NCI-H1436 (cell line): Measurements from ENCODE around the gene STYXL1.
"Not testable (repeated sequence)": the region's sequence is repeated elsewhere in the genome, so short reads cannot be mapped to it uniquely, and the experiment has no call there.

ENCODE experiments used
- DNase-seq: peaks from one replicate; lab custom pipeline; 2025; lab: John Stamatoyannopoulos, UW

Gene STYXL1

GRCh38 chr7:76047811-76048667, at the start of gene STYXL1, which contains the start of gene MDH2:
TSS of gene STYXL1 (minus strand) at chr7:76048000. CDS start at chr7:76030523, 17,477 bp downstream.
TSS of gene MDH2 (plus strand) at chr7:76048106. CDS start at chr7:76048161, 55 bp downstream.
- peak; percentile 88 for DNase-seq

GRCh38 chr7:76095908-76096307, 48.1 kb upstream of the STYXL1 start:
- no peak for DNase-seq

GRCh38 chr7:76094326-76094725, 46.5 kb upstream of the STYXL1 start:
- not testable (repeated sequence) for DNase-seq

GRCh38 chr7:76093531-76093930, 45.7 kb upstream of the STYXL1 start:
- not testable (repeated sequence) for DNase-seq

GRCh38 chr7:76091506-76091905, 43.7 kb upstream of the STYXL1 start:
- no peak for DNase-seq

- no peak for DNase-seq
These were observed 42.2 kb upstream of the STYXL1 start for GRCh38 chr7:76089865-76090475.

GRCh38 chr7:76087362-76087791, 39.6 kb upstream of the STYXL1 start:
- DNase-seq = not testable (repeated sequence)

GRCh38 chr7:76086070-76086469, 38.3 kb upstream of the STYXL1 start:
- no peak for DNase-seq

GRCh38 chr7:76084115-76084514, 36.3 kb upstream of the STYXL1 start:
- not testable (repeated sequence) for DNase-seq

GRCh38 chr7:76080204-76080603, 32.4 kb upstream of the STYXL1 start:
- no peak for DNase-seq

- no peak for DNase-seq
These were observed 29.6 kb upstream of the STYXL1 start for GRCh38 chr7:76077435-76077834.

- no peak for DNase-seq
These were observed 29.2 kb upstream of the STYXL1 start for GRCh38 chr7:76076995-76077394.

GRCh38 chr7:76074972-76075370, 27.2 kb upstream of the STYXL1 start:
- no peak for DNase-seq

- no peak for DNase-seq
These were observed 26.6 kb upstream of the STYXL1 start for GRCh38 chr7:76074306-76074971.

- no peak for DNase-seq
These were observed 25.7 kb upstream of the STYXL1 start for GRCh38 chr7:76073335-76073990.

- DNase-seq = no peak
These were observed 24.7 kb upstream of the STYXL1 start for GRCh38 chr7:76072243-76073148.

- no peak for DNase-seq
These were observed 23.8 kb upstream of the STYXL1 start for GRCh38 chr7:76071316-76072242.

GRCh38 chr7:76069238-76069638, 21.4 kb upstream of the STYXL1 start:
- no peak for DNase-seq

GRCh38 chr7:76066716-76067503, 19.1 kb upstream of the STYXL1 start:
- no peak for DNase-seq
